HuH-7.5 (cell line): ENCODE data around the gene URI1.
"Not testable (repeated sequence)": the region's sequence is repeated elsewhere in the genome, so short reads cannot be mapped to it uniquely, and the experiment has no call there.

Experiments
- DNase-seq: peaks from one replicate; pipeline ENCODE4 v3.0.0; 2011; ENCODE audit warnings: low spot score

The URI1 gene

GRCh38 chr19:30026933-30027332 lies 84.9 kb downstream of the URI1 start:
- no peak for DNase-seq

DNA sequence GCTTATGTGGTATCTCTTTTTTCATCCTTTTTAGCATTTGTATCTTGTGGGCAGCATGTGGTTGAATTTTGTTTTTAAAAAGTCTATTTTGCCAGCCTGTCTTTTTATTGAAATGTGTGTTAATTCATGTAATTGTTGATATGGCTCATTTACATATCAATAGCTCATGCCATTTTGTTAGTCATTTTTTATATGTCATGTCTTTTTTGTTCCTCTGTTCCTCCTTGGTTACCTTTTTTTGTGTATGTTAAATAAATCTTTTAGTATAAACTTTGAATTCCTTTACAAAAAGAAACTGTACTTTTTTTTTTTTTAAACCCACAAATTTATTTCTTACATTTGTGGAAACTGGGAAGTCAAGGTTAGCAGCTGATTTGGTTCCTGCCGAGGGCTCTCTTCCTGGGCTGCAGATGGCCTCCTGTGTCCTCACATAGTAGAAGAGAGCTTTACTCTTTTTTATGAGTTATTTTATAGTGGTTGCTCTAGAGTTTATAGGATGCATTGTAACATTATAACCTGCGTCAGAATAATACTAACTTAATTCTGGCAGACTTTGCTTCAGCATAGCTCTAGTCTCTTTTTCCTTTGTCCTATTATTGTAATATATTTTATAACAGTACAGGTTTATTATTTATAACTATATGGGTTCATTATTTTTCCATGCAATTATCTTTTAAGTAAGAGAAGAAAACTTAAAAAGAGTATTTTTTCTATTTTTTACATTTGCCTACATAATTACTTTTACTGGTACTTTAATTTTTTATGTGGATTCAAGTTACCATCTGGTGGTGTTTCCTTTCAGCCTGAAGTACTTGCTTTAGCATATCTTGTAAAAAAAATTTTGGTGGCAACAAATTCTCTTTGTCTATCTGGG lies 86.3 kb downstream of the URI1 start:
- no peak for DNase-seq

- DNase-seq = no peak
Observed at GRCh38 chr19:30028992-30029343, 86.9 kb downstream of the URI1 start.

GRCh38 chr19:30029721-30030510 lies 87.9 kb downstream of the URI1 start:
- DNase-seq = no peak

GRCh38 chr19:30034321-30034720 lies 92.3 kb downstream of the URI1 start:
- no peak for DNase-seq

DNA sequence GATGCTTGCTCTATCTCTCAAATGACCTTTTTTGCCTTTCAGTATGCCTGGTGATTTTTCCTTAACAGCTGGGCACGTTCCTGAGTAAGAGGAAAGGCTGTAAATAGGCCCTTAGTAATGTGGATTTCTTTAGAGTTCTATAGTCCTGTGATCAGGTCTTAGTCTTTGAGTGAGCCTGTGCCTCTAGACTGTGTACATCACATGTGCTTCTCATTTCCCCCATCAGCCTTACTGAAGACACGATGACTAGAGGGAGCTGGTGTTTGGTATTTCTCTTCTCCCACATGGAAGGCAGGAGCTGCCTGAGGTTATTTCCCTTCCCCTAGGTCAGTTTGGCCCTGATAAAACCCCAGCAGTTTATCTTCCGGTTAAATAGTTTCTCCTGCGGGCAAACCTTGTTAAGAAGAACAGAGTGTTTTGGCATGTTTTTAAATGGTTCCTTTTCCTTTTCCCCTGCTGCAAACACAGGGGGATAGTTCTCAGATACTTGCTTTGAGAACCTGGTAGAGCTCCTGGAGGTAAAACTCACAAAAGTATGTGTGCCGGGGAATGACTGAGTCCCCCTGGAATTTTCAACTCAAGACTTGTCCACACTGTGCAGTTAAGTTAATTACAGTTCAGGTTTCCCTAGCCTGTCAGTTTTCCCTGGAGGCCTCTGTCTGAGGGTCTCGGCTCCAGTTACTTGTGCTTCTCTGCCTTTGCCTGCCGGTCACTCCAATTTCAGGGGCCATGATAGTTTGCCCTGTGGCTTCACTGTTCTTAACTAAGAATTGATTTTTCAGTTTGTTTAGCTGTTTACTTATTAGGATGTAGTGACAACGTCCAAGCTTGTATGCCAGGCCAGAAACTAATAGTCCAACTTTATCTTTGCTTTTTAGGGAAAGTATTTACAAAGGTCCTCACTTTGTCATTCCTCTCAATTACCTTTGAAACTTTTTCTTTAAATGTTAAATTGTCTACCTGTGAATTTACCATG lies 94.4 kb downstream of the URI1 start:
- DNase-seq = no peak

DNA sequence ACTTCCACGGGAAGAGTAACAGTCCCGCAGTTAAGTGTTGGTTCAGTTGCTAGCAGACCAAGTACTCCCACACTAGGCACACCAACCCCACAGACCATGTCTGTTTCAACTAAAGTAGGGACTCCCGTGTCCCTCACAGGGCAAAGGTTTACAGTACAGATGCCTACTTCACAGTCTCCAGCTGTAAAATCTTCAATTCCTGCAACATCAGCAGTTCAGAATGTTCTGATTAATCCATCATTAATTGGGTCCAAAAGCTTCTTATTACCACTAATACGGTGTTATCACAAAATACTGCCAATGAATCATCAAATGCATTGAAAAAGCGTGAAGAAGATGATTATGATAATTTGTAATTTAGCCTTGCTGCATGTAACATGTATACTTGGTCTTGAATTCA lies 95.8 kb downstream of the URI1 start:
- DNase-seq = no peak

DNA sequence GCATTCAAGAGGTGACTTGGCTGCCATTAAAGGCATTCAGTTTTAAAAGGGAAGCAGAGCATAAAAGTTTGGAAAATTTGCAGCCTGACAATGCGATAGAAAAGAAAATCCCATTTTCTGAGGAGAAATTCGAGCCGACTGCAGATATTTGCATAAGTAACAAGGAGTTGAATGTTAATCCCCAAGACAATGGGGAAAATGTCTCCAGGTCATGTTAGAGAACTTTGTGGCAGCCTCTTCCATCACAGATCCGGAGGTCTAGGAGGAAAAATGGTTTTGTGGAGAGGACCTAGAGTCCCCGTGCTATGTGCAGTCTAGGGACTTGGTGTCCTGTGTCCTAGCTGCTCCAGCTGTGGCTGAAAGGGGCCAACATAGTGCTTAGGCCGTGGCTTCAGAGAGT lies 99.9 kb downstream of the URI1 start:
- not testable (repeated sequence) for DNase-seq

DNA sequence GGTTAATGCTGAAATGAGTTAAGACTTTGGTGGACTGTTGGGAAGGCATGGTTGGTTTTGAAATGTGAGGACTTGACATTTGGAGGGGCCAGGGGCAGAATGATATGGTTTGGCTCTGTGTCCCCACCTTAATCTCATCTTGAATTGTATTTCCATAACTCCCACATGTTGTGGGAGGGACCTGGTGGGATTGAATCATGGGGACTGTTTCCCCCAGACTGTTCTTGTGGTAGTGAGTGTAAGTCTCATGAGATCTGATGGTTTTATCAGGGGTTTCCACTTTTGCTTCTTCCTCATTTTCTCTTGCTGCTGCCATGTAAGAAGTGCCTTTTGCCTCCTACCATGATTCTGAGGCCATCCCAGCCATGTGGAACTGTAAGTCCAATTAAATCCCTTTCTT lies 101.0 kb downstream of the URI1 start:
- not testable (repeated sequence) for DNase-seq

DNA sequence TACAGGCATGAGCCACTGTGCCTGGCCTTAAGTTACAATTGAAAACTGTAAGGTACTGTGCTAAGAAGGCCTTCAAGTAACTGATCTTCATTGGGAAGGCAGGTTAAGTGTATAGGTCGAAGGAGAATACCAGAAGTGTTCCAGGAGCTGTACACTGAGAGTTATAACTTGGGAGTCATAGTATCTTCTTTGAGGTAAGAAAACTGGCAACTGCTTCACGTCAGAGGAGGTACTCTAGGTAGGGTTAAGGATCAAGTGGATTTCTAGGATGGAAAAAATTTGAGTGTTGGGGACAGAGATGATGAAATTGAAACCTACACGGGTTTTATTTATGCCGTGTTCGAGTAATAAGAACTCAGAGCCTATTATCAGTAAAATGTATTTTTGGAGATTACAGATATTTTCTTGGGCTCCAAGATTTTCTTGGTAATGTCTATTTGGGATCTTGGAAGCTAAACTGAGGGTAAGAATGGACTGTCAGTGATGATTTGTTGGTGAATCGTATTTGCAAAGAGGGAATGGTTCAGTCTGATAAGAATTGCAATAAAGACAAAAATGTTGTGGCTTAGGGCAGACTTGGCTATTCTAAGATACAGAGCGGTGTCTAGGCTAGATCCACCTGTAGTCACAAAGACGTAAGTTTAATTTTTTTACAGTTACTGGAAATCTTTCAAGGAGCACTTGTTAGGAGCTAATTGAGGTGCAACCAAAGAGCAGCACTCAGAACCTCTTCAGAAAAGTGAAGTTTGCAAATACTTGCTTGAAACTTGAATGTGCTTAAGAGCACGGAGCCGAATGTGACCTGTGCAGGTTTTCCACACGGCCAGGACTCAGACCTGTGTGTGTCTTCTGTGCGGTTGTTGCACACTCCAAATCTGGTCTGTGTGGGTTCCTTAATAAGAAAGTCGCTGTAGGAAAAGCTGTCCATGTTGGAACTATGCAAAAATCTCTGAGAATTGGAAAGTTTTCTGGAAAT lies 102.5 kb downstream of the URI1 start:
- DNase-seq = no peak

DNA sequence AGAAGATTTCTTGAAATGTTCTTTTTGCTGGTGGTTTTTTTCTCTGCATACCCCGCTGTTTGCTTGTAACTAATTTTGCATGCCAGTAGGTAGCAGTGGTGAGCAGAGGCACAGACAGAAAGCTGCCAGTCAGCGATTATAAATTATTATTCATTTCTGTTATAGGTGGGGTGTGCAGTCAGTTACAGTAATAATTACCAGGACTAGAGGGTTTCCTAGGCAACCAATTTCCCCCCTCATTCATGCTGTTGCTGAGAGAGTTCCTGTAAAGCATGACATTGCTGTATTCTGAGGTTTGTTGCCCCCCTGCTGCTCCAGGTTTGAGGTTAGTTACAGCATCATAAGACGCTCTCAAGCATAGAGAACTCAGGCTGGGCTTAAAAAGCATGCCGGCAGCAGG lies 104.5 kb downstream of the URI1 start:
- no peak for DNase-seq

DNA sequence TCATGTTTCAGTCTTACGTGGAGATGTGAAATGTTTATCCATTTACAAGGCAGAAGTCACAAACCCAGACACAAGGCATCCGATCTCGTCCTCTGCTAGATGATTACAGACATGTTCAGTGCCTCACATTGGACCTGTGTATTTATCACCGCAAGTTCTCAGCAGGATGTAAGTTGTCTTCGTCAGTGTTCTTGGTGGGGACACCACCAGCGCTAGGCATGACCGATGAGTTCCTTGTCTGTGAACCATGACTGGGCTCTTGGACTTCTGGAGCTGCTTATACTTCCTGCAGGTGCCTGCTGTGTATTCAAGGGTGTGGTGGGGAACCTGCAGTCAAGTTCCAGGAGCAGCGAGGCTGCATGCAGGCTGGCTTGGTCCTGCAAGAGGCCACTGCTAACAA lies 105.4 kb downstream of the URI1 start:
- DNase-seq = no peak

- DNase-seq = no peak
Observed at GRCh38 chr19:30049226-30049625, 107.2 kb downstream of the URI1 start.

DNA sequence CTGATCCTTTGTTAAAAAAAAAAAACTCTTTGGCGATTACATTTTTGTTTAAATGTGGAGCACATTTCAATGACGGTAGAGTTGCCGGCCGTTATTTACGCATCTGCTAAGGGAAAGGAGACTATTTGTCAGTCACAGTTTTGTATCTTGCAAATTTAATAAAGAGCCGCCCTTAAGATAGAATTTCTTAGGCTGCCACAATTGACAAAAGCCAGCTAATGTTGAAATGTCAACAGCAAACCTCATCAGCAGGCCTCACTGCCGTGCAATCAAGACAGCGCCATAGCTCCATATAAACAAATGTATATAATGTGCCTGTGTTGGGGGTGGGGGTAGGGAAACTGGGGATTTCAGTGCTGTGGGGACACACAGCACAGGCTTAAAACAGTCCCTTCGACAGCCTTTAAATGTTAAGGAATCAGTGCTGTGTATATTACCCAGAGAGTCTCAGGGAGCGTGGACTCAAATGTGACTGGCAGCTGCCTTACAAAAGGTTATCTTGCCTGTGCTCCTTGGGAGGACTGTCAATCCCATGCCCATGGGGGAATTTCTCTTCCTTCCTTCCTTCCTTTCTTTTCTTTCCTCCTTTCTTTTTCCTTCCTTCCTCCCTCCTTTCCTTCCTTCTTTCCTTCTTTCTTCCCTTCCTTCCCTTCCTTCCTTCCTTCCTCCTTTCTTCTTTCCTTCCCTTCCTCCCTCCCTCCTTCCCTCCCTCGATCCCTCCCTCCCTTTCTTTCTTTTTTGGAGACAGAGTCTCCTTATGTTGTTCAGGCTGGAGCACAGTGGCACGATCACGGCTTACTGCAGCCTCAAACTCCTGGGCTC lies 108.0 kb downstream of the URI1 start:
- DNase-seq = no peak

- DNase-seq = no peak
Observed at GRCh38 chr19:30052122-30053075, 110.4 kb downstream of the URI1 start.

- no peak for DNase-seq
Observed at GRCh38 chr19:30053558-30053957, 111.5 kb downstream of the URI1 start.

DNA sequence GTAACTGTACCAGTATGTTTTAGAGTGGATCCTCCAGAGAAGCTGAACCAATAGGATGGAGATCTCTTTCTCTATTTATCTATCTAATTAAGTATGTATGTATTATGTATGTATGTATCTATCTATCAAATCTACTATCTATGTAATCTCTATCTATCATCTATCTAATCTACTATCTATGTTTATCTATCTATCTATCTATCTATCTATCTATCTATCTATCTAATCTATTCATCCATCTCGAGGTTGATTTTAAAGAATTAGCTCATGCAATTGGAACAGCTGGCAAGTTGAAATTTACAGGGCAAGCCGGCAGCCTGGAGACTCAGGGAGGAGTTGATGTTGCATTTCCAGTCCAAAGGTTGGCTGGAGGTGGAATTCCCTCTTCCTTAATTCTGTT lies 112.2 kb downstream of the URI1 start:
- DNase-seq = no peak

GRCh38 chr19:30056580-30056979 lies 114.5 kb downstream of the URI1 start:
- no peak for DNase-seq
